ENCODE results near the gene SH3GL2.

GRCh38 chr9:17648516-17648915 lies 69.7 kb downstream of the SH3GL2 start:
- TF ChIP-seq CTCF (IDR thresholded peaks at IDR 0.05), result no peak
- no peak for TF ChIP-seq EZH2 (IDR thresholded peaks at IDR 0.05; ENCODE audit: borderline replicate concordance, insufficient read depth, low read depth, low read length, poor library complexity, severe bottlenecking)
